Stimulated activated CD4-positive, alpha-beta T cell treated with anti-CD3 and anti-CD28 coated beads, Interleukin-4, amount 100 ng/mL, for 4 hours (primary cell): ENCODE results near the gene GLUD1.
"Not testable (repeated sequence)": the region's sequence is repeated elsewhere in the genome, so short reads cannot be mapped to it uniquely, and the experiment has no call there.

Source experiments
- DNase-seq, 2 experiments: peaks; one replicate each; pipeline ENCODE4 v3.0.0-alpha.2; 2020

GLUD1 gene

DNA sequence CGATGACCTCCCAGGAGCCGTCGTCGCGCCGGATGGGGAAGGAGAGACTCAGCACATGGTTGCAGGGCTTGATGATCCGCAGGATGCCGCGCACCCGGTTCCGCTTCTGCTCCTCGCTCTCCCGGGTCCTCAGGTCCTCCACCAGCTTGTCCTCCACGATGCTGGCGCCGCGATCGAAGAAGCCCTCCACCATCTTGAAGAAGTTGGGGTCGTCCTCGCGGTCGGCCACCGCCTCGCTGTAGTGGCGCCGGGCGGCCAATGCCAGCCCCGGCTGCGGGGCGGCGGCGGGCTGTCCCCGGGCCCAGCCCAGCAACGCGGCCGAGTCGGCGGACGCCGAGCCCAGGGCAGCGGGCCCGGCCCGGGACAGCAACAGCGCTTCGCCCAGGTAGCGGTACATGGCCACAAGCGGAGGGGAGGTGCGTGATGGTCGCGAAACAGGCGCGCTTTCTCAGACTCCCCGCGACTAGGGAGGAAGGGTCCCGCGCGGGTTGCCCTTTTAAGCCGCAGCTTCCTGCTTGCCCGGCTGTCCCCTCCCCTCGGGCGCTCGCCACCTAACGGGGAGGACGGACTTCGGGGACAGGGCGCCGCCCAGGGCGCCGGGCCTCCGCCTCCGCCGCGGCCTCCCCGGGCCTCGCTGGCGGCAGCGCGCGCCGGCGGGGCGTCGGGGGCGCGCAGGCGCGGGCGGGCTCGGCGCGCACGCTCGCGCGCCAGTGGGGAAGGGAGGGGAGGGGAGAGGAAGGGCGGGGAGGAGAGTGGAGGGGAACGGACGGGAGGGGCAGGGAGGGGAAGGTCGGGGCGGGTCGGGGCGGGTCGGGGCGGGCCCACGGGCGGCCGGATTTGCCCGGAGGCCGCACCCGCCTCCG is at the start of gene GLUD1, which contains the start of gene SHLD2:
Gene GLUD1 (minus strand): TSS at position 471 of the 863 bp plus-strand sequence. CDS start 74 bp downstream, at position 397.
Gene SHLD2 (plus strand): TSS at position 834 of the 863 bp plus-strand sequence. CDS start 56,149 bp downstream, outside the sequence.
- DNase-seq = peak; percentile 82 to 85

DNA sequence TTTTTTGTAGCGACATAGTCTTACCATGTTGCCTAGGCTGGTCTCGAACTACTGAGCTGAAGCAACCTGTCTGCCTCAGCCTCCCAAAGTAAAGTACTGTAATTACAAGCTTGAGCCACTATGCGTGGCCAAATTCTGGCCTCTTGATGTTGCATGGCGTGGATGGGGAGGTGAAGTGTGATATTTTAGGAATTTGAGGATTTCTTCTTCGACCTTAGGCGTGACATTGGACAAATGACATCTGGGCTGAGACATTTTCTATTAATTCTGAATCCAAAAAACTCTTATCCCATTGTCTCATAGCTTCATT is 48.4 kb upstream of the GLUD1 start:
- DNase-seq = not testable (repeated sequence)

DNA sequence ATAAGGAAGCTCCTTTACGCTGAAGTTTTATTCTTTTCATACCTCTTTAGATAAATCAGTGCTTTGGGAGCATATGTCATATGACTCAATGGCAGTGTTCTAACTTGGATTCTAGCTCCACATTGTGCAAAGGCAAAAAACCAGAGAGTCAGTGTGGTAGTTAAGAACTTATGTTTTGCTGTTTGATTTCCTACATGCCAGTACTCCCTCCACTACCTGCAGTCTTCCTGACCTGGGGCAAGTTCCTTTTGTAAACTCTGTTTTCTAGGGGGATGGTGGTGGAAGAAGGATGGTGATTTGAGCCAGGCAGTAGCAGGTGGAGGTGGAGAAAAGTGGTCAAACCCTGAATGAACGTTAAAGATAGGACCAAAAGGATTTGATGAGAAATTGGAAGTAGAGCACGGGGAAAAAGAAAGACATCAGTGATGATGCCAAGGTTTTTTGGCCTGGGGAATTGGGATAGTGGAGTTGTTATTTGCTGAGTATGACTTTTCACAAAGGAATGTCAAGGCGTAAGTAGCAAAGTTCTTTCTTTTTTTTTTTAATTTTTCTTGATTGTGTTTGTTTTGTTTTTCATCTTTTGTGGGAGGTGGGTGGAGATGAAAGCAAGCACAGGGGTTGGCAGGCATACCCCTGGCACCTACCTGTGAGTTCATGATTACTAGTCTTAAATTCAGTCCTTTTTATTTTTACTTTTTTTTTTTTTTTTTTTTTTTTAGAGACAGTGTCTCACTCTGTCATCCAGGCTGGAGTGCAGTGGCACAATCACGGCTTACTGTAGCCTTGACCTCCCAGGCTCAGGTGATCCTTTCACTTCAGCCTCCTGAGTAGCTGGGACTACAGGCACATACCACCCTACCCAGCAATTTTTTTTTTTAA is 47.8 kb upstream of the GLUD1 start:
- not testable (repeated sequence) for DNase-seq

DNA sequence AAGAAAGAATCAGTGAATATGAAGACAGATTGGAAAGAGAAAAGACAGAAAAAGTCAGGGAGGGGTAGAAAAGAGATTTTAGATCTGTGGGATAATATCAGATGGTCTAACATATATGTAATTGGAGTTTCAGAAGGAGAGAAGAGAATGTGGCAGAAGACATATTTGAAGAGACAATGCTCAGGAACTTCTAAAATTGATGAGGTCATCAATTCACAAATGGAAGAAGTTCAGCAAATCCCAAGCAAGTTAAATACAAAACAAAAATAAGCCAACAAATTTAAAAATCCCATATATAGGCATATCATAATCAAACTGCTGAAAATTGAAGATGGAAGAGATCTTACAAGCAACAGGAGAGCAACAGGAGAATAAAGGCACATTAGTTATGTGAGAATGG is 42.8 kb upstream of the GLUD1 start:
- DNase-seq = not testable (repeated sequence)

DNA sequence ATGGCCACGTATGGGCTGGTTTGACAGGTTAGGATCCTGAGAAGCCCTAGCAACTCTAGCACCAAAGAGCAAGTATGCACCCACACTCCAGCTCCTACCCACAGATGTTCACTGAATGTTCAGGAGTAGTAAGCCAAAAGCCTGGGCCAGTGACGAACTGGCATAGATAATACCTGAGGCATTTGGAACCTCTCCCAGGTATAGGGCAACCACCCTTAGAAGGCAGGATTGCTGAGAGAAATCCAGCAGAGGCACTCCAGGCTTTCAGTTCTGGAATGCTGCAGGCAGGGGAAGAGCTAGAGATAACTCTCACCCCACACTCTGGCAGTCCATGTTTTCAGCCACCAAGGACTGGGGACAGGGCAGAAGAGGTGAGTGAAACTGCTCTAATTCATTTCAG is 39.8 kb upstream of the GLUD1 start:
- not testable (repeated sequence) for DNase-seq

DNA sequence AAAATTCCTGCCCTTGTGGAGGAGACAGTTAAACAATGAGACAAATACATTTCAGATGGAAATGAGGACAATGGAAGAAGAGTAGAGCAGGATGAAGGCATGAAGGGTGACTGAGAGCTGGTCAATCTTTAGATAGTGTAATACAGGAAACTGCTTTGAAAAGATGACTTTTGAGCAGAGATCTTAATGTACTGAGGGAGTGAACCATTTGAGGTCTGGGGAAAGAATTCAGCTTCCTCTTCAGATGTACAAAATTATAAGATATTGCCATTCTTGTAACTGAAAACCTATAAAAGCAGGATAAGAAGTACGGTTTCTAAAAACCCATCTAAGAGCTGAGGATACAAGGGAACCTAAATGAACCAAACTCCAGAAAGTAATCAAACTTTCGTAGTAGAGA is 39.3 kb upstream of the GLUD1 start:
- not testable (repeated sequence) for DNase-seq

DNA sequence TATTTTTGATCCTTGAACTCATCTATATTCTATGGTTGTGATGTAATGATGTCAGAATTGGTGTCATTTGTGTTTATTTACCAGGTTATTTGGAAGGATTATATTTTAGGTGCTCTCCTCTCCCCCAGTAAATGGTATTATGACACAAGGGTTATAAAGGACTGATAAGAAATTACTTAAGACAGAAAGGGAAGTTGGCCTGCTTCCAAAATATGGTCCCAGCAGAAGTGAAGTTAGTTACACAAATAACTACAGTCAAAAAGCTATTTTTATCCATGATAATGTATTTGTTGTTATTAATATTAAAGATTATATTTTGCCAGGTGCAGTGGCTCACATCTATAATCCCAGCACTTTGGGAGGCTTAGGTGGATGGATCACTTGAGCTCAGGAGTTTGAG is 37.5 kb upstream of the GLUD1 start:
- DNase-seq = not testable (repeated sequence)

DNA sequence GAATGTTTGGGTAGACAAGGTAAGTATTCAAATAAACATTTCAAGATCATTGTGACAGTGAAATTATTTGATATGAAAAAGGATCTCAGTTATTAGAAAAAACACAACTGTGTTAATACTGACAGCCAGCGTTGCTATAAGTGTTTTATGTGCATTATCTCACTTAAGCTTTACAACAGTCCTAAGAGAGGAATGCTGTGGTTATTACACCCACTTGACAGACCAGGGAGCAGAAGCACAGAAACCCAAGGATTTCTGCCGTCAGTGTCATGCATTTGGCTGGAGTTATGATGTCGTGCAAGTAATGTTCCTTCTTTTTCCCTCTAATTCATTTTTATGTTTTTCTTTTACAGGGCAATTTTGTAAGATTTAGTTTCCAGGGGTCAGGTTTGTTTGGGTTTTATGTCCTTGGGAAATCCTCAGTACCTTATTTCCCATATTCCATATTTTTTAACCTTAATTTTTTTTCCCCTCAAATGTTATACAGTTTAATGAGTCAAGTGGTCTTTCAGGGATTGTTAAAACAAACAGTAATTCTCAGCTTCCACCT is 33.0 kb upstream of the GLUD1 start:
- DNase-seq = not testable (repeated sequence)

DNA sequence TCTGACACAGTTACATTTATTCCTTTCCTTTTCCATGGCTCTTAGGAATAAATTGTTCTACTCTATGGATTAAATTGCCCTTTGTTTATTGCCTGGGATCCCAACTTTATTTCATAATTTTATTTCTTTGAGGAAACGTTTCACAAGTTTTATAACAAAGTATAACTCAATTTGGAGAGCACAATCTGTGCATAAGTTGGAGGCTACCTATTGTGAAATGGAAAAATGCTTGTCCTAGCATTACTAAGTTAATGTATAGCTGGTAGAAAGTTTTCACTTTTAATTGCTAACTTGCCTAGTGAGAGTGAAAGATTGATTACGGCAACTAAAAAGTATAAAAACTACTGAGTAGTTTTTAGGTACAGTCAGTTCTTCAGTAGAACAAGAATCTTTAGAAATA is 32.4 kb upstream of the GLUD1 start:
- DNase-seq = not testable (repeated sequence)

DNA sequence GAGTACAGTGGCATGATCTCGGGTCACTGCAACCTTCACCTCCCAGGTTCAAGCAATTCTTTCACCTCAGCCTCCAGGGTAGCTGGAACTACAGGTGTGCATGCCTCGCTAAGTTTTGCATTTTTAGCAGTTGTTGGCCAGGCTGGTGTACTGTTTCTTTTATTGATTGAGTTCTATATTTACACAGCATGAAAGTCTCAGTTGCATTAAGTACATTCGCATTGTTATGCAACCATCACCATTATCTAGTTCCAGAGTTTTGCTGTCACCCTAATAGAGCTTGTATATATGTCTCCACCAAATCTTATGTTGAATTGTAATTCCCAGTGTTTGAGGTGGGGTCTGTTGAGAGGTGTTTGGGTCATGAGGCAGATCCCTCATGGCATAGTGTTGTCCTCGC is 28.7 kb upstream of the GLUD1 start:
- DNase-seq = not testable (repeated sequence)

DNA sequence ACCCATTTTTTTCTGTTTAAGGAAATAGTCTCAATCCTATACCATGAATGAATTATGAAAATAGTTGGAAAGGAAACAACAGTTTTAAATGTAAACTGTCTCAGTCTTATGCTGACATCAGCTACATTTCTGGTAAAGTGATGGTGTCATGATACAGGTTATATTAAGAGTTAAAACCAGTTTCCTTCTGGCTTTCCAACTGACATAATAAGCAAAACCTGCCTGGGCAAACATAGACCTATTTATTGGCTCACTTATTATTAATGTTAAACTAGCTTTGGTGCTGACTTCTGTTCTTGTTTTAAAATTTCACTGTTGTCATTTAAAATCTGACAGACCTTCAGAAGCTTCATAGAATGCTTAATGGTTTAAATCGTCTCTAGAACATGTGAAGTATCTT is 24.4 kb upstream of the GLUD1 start:
- DNase-seq = not testable (repeated sequence)

DNA sequence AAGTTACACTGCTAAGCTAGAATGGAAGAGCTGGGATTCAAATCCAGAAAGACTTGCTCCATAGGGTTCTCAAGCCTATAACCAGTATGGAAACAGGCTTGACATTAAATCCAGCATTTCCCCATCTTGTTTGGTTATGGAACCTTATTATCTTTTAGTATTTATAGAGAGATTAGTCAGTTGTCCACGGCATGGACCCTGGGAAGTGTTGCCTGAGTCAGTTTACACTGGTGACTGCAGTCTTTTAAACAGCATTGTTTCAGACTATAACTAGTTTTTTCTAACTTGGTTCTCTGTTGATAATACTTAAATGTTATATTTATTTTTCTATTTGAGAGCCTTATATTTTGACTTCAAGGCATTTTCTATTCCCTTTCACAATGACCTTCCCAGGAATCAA is 23.5 kb upstream of the GLUD1 start:
- not testable (repeated sequence) for DNase-seq

DNA sequence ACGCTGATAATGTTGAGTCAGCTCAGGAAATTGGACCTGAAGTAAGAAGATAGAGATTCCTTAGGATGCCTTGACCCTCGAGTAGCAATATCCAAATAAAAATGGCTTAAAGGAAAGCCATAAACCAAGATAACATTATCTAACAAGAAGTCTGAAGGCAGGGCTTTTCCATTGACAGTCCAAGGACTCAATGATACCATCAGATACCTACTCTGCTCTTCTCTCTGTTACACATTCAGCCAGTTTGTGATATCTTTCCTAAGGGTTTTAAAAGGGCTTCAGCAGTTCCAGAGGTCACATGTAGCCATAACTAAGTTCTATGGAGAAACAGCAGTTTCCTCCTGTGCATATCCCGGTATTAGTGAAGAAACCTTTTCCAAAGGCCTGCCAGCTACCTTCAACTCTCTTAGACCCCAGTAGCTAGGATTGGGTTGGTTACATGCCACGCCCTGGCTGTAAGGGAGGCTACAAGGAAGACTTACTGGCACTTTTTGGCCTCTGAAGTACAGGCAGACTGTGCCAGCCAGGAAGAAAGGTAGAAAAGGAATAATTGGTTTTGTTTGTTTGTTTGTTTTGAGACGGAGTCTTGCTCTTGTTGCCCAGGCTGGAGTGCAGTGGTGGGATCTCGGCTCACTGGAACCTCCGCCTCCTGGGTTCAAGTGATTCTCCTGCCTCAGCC is 10.9 kb upstream of the GLUD1 start:
- DNase-seq = no peak

DNA sequence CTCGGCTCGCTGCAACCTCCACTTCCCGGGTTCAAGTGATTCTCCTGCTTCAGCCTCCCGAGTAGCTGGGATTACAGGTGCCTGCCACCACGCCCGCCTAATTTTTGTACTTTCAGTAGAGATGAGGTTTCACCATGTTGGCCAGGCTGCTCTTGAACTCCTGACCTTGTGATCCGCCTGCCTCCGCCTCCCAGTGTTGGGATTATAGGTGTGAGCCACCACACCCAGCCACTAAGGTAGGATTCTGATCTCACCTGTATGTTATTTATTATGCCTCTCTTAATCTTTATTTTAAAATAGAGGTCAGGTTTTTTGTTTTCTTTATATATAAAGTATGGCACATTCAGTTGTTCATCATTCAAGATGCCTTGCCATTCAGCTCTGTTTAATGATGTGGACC is 10.1 kb upstream of the GLUD1 start:
- DNase-seq = not testable (repeated sequence)

DNA sequence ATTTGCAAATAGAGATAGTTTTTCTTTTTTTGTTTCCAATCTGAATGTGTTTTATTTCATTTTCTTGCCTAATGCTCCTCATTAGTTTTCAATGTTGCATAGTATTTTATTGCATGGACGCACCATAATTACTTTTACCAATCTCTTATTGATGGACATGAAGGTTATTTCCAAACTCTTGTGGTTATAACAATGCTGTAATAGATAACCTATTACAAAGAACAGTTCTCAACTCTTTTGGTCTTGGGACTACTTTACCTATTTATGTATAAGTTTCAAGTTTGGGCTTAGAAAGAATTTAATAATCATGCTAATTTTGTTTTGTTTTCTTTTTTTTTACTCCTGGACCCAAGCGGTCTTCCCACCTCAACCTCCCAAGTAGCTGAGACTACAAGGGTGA is 7.4 kb upstream of the GLUD1 start:
- DNase-seq = no peak

DNA sequence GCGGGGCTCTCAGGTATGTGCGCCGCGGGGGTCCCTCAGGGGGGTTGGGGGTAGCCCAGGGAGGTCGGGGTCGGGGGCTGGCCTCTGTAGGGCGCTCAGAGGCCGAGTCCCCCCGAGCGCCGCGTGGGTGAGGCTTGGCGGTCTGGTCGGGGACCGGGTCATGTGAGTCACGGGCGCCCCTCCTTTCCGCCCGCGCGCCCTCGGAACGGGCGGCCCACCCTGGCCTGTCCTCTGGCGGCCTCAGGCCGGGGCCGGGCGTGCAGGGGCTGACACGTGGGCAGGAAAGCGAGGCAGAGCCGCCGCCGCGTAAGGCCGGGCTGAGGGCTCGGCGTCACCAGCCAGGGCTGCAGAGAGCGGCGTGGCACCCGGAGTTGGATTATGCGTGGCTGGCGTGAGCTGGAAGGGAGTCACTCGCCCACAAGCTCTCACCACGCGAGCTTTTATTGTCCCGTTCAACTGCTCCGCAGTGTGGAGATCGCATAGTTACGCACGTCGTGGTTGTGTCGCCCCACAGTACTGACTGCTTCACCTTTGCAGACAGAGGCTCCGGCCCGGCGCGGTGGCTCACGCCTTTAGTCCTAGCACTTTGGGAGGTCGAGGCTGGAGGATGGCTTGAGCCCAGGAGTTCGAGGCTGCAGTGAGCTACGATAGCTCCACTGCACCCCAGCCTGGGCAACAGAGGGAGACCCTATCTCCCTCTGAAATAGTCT is 748 bp upstream of the GLUD1 start:
- DNase-seq = peak; percentile 67 to 75

DNA sequence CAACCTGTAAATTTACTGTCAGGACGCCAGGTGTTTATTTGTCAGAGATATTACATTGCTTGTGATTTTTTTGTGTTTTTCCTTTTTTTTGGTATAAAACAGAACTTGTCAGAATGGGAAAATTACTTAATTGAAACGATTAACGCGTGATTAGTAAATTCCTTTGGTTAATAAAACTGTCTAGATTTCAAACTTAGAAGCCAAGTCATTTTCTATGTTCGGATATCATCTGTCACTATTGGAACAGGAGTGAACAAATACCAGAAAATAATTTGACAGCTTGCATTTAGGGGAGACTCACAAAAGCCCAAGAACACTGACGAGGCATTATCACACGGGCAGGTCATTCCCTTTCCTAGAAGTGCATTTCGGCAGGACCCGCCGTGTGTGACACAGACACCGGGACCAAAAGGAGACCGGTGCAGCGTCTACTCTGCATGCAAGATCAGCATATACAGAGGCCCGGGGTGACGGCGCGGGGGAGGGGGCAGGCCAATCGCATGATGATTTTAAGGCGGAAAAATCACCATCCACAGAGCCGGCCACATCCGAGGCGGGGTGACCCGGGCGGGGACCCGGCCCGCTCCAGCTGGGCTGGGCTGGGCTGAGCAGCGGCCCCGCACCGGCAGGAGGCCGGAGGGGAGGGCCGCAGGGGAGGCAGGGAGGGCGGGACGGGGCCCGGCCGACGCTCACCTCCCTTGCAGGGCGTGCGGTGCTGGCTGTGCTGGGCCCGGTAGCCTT is 841 bp downstream of the GLUD1 start:
- peak; percentile 58 to 61 for DNase-seq

DNA sequence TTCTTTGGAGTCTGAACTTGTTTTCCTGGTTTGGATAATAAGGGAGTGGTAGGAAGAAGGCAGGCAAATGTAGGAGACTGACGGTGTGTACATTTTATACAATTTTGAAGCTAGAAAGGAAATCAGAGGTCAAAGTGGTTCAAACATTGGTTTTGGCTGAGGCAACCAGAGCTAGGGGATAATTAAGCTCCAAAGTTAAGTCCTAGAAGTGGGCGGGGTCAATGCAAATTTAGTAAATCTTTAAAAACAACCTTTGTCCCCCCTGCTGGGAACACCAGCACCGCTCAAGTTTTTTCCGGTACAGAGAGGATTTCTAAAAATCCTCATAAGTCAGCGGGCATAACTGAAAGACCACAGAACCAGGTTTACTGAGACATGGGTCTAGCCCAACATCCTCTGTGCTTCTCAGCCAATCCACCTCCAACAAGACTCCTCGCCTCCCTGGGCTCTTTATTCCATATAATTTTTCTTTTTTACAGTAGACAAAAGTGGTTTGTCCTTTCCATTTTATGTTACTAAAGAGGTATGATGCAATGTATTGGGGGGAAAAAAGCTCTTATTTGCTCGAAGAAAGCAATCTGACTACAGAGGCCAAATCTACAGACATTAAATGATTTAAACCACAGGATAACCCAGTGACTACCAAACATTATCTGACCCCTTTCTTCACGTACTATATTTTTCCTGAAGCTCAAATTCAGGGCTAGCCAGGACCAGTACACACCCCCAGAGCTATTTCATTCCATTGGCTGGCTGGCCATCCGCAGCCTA is 1.6 kb downstream of the GLUD1 start:
- DNase-seq = peak in 1 of 2 experiments; percentile 13

DNA sequence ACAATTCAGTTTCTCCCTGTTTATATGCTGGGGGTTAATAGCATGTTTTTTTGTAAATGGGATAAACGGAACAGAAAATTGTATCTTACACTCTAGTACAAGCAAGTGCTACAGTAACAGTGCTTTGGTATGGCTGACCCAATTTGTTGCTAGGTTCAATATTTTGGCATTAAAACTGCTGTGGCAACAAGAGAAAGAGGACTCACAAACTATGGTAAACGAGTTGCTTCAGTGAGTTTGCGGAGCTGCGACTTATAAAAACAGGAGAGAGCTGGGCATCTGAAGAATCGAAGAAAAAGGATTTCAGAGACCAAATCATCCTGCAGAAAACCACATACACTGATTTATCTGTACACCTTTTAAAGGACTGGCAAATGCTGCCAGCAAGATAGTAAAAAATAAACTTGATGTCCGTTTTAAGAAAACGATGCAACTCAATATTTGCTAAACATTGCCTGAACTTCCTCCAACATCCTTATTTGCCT is 2.2 kb downstream of the GLUD1 start:
- DNase-seq = no peak

DNA sequence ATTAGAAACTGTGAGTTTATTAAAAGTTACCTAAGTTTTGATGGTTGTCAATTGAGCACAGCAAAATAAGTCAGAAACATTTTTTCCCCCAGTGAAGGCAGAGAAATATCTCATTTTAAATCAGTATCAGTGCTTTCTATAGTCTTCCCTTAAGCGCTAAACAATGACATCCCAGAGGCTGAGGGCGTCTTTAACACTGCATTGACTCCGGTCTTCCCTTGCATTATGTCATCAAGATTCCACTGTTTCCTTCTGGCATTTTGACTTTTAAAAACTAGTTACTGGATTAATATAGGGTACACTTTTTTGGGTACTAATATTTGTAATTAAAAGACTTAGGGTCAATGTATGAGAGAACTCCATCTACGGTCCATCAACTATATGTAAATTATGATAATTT is 3.9 kb downstream of the GLUD1 start:
- no peak for DNase-seq
